HG03108 (cell line): ENCODE results near the gene C17orf67.

ENCODE experiments used
- ATAC-seq: cut with Tn5 transposase; IDR thresholded peaks from one replicate; pipeline ENCODE4 v1.9.1; 2021; ENCODE audit warnings: moderate library complexity; ENCODE audit not compliant: unreplicated experiment

Gene C17orf67

DNA sequence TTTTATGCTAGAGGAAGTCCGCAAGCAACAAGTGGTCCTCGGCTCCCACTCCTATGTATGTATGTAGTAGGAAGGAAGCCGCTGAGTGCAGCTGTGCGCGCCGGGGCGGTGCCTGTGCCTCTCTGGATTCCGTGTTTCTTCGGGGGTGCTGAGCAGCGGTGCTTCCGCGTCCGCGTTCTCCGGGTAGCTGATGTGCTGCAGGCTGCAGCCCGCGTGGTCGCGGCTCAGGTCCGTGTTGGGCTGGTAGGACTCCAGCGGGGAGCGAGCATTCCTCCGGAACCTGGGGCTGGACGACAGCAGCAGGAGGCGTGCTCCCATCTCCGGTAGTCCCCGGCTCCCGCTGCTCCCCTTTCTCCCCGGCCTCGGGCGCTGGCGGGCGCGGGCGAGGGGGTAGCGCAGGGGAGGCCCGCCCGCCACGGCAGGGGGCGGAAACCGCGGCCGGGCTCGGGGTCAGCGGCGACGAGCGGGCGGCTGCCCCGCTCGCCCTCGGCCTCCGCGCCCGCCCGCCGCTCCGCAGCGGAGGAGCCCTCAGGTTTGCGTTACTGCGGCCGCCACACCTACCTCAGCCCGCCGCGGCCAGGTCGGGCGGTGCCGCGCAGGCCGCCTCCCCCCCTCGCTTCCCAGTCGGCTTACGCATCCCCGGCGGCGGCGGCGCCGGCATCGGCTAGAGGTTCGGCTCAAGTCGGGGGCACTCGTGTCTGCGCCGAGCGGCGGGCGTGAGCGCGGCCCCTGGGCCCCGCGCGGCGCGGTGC, 487 bp downstream of the C17orf67 start:
- ATAC-seq = peak; percentile 33

DNA sequence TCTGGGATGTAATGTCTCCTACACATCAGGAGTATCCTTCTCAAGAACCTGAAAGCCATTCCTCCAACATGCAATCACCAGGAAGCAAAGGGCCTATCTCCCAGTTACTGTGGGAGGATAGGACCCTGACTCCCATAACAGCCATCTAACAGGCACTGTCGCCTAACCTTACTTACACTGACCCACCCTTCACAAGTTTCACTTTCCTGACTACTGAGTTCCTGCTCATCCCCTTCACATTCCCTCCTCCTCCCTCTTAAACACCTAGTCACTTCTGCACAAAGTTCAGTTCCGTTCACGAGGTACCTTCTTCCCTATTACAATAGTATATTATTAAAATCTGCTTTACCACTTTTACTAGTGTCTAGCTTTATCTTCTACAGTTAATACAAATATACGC, 1.3 kb downstream of the C17orf67 start:
- no peak for ATAC-seq

DNA sequence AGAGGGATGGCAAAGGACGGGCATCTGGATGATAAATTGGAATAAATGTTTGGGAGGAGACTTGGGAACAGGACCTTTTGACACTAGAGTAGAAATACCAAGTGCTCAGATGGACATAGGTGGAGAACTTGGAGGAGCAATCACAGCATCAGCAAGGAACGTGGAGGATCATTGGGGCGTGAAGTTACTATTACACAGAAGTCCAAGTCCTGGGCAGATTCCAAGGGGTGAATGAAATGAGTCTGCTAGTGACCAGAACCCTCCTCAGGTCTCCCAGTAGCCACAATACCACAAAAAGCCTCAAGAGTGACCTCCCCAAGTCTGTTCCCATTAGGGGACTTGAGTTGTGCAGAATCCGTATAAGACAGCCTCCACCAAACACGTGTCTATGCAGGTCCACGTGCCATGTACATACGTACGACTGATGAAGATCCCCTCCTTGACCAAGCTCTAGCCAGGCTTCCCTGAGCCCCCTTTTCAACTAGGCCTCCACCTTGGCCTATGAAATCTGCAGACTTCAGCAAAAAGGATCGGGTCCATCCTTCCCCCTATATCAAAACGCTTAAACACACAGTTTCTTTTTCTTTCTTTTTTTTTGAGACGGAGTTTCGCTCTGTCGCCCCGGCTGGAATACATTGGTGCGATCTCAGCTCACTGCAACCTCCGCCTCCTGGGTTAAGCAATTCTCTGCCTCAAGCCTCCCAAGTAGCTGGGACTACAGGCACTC, 2.2 kb downstream of the C17orf67 start:
- ATAC-seq = no peak

DNA sequence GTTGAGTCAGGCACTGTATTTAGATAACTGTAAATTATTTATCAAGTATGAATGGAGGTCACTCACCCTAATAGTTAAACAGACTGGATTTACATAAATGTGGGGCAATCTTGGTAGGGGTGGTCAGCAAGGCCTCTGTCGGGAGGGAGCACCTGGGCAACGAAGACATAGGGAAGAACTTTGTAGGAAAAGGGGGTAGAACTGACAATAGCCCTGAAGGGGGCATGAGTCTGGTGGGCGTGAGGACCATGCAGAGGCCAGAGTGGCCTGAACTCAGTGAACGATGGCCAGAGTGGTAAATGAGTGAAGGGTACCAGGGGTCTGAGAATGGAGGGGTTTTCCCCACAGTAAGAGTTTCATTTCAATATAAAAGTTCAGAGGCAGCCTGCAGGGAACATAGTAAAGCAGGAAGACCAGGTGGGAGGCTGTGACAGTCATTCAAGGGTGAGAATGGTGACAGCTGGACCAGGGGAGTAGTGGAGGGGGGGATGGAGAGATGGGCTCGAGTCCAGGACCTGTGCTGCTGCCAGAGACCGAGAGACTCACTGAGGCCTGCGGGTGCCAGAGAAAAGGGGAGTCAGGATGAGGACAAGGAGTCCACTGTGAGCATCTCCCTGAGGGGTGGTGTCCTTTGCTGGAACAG, 2.9 kb downstream of the C17orf67 start:
- ATAC-seq = no peak

DNA sequence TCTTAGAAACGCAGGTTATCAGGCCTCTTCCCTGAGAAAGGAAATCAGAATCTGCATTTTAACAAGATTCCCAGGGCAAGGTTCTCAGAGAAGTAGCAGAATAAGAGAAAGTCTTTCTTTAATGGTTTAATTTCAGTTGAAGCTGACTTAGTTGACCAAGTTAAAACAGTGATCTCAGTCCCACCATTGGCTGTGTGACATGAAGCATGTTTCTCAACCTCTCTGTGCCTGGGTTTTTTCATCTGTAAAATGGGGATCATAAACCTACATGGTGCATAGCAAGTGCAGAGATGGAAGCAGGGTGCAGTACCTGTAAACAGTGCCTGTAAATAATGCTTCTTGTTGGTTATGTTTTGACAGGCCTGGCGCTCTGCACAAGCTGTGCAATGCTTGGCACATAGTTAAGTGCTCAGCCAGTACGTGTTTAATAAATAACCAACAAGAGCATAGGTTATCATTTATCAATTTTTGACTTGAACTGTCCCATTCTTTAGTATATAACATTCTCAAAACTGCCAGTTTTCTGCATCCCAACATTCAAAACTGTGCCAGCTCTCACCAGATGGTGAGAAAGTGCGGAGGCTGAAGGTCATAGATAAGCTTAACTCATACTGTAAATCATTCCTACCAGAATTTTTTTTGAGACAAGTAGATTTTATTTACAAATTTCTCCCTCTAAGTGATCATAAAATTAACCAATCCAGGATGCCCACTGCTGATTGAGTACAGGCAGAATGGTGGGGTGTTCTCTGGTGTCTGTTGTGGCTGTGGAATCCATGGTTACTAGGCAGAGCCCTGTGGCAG, 6.9 kb downstream of the C17orf67 start:
- ATAC-seq = no peak

DNA sequence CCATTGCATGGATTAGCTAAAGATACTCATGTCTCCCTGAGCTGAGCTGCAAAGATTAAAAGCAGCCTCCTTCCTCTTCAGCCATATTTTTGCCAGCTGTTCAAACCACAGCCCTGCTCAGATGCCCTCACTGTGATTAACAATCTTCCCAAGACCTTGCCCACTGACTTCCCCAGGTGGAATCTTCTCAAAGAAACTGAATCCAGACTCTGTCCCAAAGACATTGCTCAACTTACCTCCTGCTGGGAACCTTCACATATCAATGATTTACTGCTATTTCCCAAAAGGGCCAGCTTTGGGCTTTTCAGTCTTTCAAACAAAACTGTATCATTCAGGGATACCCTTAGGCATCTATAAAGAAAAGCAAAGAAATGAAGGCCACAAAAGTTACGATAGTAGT, 9.2 kb downstream of the C17orf67 start:
- no peak for ATAC-seq

DNA sequence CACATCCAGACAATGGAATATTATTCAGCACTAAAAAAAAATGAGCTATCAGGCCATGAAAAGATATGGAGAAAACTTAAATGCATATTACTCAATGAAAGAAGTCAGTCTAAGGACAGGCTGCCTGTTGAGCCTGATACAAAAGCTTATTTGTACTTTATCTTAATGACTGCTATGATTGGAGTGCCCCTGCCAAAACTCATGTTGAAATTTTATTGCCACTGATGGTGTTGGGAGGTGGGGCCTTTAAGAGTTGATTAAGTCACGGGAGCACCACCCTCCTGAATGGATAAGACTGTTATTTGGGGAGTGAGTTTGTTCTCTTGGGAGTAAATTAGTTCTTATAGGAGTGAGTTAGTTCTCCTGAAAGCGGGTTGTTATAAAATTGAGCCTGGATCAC, 9.9 kb downstream of the C17orf67 start:
- ATAC-seq = no peak

DNA sequence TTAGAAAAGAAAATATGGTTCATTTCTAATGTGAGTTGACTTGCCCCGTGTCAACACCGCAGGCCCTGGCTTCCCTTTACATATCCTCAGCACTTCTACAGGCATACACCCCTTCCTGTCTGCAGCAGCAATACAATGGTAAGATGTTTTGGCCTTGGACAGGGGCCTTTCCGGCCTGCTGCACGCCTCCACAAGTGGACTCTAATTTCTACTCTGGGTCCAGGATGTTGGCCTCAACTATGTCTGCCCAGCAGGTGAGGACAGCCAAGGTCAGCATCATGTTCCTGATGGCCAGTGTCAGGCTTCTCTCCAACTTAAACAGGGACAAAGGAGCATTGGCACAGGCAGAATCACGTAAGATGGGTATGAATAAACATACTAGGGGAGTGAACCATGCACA, 11.0 kb downstream of the C17orf67 start:
- ATAC-seq = no peak

DNA sequence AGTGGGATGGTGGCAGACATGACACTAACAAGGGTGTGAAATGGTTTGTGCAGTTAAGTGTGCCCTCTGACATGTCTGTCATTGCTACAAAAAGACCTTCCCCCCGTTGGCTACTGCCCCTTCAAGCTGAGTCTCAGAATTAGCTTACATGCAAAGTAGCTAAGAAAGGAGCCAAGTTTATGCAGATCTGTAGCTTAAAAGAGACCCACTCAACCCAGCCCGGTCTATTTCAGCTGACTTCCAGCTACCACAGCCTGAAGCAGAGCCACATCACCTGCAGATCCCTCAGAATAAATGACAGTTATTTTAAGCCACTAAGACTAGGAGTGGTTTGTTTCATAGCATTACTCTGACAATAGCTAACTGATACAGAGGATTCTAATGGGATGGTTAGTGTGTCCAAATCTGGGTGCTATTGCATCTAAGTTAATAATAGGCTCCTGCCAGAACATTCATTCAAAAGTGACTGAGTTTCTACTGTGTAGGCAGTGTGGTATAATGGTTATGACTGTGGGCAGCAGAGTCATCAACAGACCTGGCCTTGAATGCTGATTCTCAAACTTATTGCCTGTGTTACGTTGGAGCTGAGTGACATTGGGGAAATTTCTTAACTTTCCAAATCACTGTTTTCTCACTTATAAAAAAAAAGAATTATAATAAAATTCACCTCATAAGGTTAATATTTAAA, 11.7 kb downstream of the C17orf67 start:
- no peak for ATAC-seq

DNA sequence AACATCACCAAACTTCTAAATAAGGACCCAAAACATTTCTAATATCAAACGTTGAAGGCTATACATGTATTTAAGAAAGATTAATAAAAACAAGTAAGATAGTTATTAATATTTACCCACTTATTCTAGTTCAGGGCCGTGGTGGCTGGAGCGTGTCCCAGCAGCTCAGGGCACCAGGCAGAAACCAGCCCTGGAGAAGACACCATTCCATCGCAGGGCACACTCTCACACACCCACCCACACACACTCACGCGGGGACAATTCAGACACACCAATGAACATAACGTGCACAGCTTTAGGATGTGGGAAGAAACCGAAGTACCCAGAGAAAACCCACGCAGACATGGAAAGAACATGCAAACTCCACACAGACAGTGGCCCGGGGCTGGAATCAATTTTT, 13.5 kb downstream of the C17orf67 start:
- no peak for ATAC-seq

DNA sequence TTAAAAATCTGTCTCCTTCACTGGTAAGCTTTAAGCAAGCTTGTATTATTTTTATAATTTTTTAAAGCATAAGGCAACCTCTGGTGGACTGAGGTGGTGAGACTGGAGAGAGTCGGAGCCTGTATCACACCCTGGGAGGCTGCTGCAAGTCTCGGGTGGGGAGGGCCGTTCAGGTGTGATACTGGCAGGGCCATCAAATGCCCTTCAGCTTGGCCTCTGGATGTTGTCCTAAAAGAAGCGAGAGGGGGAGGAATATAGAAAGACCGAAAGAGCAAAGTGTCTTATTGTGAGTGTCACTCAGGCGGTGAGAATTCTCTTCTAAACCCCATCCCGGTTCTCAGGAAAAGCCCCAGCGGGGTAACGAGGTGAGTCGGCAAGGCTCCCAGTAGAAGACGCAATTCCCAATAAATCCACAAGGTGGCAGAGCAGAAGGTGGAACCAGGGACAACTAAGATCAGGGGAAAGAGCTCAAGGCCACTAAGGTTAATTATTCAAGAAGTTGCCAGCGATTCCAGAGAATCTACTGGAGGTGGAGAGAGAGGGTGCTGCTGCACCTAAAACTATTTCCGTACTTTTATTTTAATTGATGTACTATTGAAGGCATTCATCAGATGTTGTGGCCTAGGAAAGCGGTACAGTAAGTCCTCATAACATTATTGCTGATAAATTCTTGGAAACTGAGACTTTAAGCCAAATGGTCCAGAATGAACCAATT, 14.1 kb downstream of the C17orf67 start:
- peak; percentile 80 for ATAC-seq

DNA sequence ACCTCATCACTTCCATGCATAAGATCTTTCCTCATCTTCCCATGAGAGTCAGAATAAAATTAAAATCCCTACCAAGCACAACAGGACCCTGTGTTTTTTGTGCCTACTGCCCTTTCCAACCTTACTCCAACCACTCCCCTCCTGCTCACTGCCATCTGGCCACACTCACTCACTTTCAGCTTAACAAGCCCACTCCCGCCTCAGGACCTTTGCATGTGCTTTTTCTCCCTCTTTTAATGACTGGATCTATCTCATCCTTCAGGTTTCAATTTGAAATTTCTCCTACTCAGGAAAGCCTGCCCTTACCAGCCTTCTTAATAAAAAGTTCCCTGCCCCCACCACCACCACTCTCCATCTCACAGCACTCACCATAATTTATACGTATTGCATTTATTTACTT, 14.7 kb downstream of the C17orf67 start:
- no peak for ATAC-seq

DNA sequence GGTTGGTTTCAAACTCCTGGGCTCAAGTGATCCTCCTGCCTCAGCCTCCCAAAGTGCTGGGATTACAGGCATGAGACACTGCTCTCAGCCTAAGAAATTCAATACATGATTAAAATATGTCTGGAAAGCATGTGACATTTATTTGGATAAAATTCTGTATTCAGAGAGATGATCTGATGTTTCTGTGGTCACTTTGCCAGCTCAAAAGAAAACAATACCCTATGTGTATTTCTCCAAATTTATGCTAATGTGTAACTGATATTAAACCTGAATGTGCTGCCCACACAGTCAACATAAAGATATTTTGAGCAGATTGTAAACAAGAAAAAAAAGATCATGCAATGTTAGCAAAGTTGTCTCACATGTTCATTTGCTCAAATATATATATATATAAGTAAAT, 16.7 kb downstream of the C17orf67 start:
- ATAC-seq = no peak

DNA sequence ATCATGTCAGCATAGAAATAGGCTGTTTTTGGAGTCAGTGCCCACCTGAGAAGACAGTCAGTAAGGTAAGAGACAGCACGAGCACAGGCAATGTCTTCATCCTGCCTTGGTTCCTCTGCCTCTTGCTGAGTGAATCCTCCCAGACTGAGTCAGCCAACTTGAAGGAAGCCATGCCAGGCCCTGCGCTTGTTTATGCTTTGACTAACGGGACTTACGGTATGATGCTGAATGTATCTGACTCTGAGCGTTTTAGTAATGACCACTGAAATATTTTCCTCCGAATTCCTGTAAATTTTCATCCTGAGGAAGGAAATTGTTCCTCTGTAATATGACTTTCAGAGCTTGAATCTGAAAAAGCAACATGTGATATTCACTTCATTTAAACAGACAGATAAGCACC, 18.0 kb downstream of the C17orf67 start:
- no peak for ATAC-seq

DNA sequence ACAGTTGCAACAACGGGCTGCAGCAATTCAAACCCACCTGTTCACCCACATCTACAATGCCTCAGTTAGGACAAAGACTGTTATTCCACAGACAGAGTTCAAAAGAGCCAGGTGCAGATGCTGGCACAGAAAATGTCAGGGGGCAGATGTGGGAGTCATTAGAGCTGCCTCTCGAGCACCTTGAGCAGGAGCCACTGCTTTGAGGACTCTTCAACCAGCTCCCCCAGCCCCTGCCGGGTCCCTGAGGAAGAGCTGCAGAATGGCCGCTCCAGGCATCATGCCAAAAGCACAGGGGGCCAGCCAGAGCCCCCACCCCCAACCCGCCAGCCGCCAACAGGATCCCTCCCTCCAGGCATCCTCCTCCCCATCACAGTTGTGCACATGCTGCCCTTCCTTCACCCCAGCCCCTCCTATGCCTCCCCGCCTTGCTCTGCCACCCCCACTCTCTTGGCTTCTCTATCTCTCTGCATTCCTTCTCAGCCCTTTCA, 20.8 kb downstream of the C17orf67 start:
- ATAC-seq = no peak

DNA sequence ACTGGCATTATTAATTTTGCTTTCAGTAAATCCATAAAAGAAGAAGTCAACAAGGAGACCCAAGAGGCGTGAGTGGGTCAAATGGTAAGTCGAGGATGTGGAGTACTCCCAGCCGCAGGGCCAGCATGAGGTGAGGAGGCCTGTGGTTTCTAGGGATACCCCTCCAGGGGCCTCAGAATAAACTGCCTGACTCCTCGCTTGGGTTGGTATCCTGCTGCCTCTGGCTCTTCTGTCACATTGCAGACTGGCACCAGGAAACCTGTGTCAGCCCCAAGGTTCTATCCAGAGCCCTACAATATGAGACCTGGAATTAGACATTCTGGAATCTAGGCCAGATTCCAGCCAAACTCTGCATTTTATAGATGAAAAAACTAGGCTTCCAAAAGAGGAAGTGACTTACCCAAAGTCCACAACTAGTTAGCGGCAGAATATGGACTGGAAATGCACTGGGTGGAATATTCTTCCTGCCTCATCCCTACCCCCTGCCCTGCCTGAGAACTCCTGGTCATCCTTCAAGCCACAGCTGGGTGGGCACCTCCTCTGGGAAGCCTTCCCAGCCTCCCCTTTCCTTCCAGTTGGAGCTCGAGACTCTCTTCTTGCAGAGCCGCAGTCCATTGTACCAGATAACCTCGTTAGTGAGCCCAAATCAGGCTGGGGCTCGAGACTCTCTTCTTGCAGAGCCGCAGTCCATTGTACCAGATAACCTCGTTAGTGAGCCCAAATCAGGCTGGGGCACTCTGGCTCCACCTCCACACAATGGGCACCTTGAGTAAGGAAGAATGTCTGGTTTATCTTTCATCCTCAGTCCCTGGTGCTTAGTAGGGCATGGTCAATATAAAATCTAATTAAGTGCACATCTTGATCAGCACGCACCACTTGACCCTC, 22.6 kb downstream of the C17orf67 start:
- no peak for ATAC-seq

DNA sequence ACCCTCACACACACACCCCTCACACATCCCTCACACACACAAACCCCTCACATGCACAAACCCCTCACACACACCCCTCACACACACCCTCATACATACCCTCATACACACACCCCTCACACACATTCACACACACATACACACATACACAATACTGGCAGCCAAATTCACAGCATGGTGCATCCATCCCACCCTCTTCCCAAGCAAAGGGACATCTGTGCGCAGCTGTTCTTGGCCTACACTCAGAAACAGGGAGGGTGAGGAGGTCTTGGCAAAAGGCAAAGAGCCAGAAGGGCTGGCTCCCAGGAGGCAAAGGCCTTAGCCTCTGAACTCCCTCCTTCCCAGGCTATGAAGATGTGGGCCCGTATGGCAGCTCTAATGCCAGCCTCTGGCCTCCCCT, 23.4 kb downstream of the C17orf67 start:
- ATAC-seq = no peak

DNA sequence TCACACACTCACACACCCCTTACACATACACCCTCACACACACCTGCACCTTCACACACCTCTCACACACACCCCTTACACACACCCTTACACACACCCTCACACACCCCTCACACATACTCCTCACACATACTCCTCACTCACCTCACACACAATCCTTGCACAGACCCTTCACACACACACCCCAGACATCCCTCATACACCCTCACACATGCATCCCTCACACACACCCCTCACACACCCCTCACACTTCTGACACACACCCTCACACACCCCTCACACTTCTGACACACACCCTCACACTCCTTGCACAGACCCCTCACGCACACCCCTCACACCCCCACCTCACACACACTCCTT, 23.9 kb downstream of the C17orf67 start:
- no peak for ATAC-seq
